MM.1S (cell line): ENCODE measurements around the gene FGF14.

Experiments used
- DNase-seq: peaks from one replicate; pipeline ENCODE4 v3.0.0-alpha.2; 2015
- H2AFZ ChIP-seq: fragments of 300-600 bp; sonication (generic); 2 replicates; pipeline ENCODE4 v1.6.0; 2016; ENCODE audit warnings: antibody characterized with exemption, low read length
- H3F3A ChIP-seq: fragments of 300-600 bp; sonication (generic); 2 replicates; pipeline ENCODE4 v1.6.1; 2016; ENCODE audit warnings: mild to moderate bottlenecking, antibody characterized with exemption, low read length, moderate library complexity, mixed read lengths; ENCODE audit not compliant: insufficient read depth
- H3K27ac ChIP-seq: fragments of 300-600 bp; sonication (generic); 2 replicates; pipeline ENCODE4 v1.5.1; 2016; ENCODE audit warnings: mild to moderate bottlenecking, low read length
- H3K27me3 ChIP-seq: fragments of 300-600 bp; sonication (generic); replicated peaks from 2 replicates; pipeline ENCODE4 v1.6.0; 2016; ENCODE audit warnings: low read length; ENCODE audit not compliant: insufficient read depth
- H3K36me3 ChIP-seq: fragments of 300-600 bp; sonication (generic); replicated peaks from 2 replicates; pipeline ENCODE4 v1.6.1; 2016; ENCODE audit warnings: mild to moderate bottlenecking, low read length, mixed read lengths; ENCODE audit not compliant: insufficient read depth
- H3K4me1 ChIP-seq: fragments of 300-600 bp; sonication (generic); 2 replicates; pipeline ENCODE4 v1.6.1; 2016; ENCODE audit warnings: low read length, mixed read lengths
- H3K4me2 ChIP-seq: fragments of 300-600 bp; sonication (generic); 2 replicates; pipeline ENCODE4 v1.6.0; 2016; ENCODE audit warnings: low read depth, low read length
- H3K4me3 ChIP-seq: fragments of 300-600 bp; sonication (generic); 2 replicates; pipeline ENCODE4 v1.5.1; 2016; ENCODE audit warnings: low read length, mixed read lengths
- H3K79me2 ChIP-seq: fragments of 300-600 bp; sonication (generic); 2 replicates; pipeline ENCODE4 v1.6.1; 2016; ENCODE audit warnings: mixed run types, low read length, mixed read lengths
- H3K9ac ChIP-seq: fragments of 300-600 bp; sonication (generic); 2 replicates; pipeline ENCODE4 v1.6.1; 2016; ENCODE audit warnings: low read length, mixed read lengths
- H3K9me2 ChIP-seq: fragments of 300-600 bp; sonication (generic); replicated peaks from 2 replicates; pipeline ENCODE4 v1.6.1; 2016; ENCODE audit warnings: mild to moderate bottlenecking, low read length, mixed read lengths; ENCODE audit not compliant: insufficient read depth
- H3K9me3 ChIP-seq: fragments of 300-600 bp; sonication (generic); replicated peaks from 2 replicates; pipeline ENCODE4 v1.6.1; 2016; ENCODE audit warnings: mild to moderate bottlenecking, low read length, mixed read lengths; ENCODE audit not compliant: insufficient read depth
- H4K20me1 ChIP-seq: fragments of 300-600 bp; sonication (generic); 2 replicates; pipeline ENCODE4 v1.6.1; 2016; ENCODE audit warnings: mild to moderate bottlenecking, low read length, moderate library complexity, mixed read lengths; ENCODE audit not compliant: insufficient read depth
- EZH2 ChIP-seq: fragments of 300-600 bp; sonication (generic); optimal IDR thresholded peaks from 2 replicates; pipeline ENCODE3; 2017; ENCODE audit warnings: low read depth, mild to moderate bottlenecking, antibody characterized with exemption, low read length, mixed read lengths
- EZH2phosphoT487 ChIP-seq: fragments of 300-600 bp; sonication (generic); IDR thresholded peaks from 2 replicates; pipeline ENCODE4 v1.6.1; 2018; ENCODE audit warnings: antibody characterized with exemption, low read length
- TF ChIP-seq, protein P1 (sequence below): fragments of 300-600 bp; sonication (generic); IDR thresholded peaks from 2 replicates; pipeline ENCODE4 v1.5.1; 2016; ENCODE audit warnings: antibody characterized with exemption, low read length, mixed read lengths

FGF14 gene

GRCh38 chr13:102192858-102193257 is 209.0 kb downstream of the FGF14 start:
- TF ChIP-seq, protein P1, sequence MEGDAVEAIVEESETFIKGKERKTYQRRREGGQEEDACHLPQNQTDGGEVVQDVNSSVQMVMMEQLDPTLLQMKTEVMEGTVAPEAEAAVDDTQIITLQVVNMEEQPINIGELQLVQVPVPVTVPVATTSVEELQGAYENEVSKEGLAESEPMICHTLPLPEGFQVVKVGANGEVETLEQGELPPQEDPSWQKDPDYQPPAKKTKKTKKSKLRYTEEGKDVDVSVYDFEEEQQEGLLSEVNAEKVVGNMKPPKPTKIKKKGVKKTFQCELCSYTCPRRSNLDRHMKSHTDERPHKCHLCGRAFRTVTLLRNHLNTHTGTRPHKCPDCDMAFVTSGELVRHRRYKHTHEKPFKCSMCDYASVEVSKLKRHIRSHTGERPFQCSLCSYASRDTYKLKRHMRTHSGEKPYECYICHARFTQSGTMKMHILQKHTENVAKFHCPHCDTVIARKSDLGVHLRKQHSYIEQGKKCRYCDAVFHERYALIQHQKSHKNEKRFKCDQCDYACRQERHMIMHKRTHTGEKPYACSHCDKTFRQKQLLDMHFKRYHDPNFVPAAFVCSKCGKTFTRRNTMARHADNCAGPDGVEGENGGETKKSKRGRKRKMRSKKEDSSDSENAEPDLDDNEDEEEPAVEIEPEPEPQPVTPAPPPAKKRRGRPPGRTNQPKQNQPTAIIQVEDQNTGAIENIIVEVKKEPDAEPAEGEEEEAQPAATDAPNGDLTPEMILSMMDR: no peak
- TF ChIP-seq EZH2: no peak
- TF ChIP-seq EZH2phosphoT487: no peak
- no peaks in the 10 kb centered on the region for H3K4me1 ChIP-seq
- H4K20me1 ChIP-seq: no peaks in the 10 kb centered on the region
- H2AFZ ChIP-seq: no peak overlapping the region
- no peaks in the 10 kb centered on the region for H3K36me3 ChIP-seq
- no peak overlapping the region for H3K9ac ChIP-seq
- H3K4me2 ChIP-seq: no peak overlapping the region
- no peaks in the 10 kb centered on the region for H3K79me2 ChIP-seq
- no peaks in the 10 kb centered on the region for H3K9me2 ChIP-seq
- H3K27ac ChIP-seq: no peak overlapping the region
- no peak for DNase-seq
- no peaks in the 10 kb centered on the region for H3K9me3 ChIP-seq
- H3K4me3 ChIP-seq: no peak overlapping the region
- H3K27me3 ChIP-seq: no peaks in the 10 kb centered on the region
- no peaks in the 10 kb centered on the region for H3F3A ChIP-seq

DNA sequence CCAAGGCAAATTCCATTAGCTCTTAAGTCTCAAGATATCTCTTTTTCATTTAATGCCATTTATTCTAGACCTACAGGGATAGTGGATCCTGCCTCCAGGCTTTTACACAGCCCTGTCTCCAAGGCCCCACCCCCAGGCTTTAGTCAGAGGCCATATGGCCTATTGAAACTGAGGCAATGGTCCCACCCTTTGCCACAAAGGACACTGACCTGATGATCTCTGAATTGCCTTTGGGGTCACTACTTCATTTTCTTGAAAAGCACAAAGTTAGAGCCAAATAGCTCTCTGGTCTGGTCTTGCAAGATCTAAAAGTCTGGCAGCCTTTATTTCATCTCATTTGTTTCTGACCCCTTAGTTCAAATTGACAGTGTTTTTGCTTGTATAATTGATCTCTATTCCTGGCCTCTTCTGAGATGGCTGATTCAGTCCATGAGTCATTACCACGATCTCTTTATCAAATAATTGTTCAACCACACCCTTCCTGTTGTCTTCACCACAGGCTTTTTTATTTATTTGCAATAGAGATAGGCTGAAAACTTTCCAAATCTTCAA is 209.8 kb downstream of the FGF14 start:
- Histone ChIP-seq H3K4me2 (no peak overlapping the region), H3K79me2 (no peaks in the 10 kb centered on the region), H3K9me3 (no peaks in the 10 kb centered on the region), H3K36me3 (no peaks in the 10 kb centered on the region), H3K27ac (no peak overlapping the region), H3K27me3 (no peaks in the 10 kb centered on the region), H3F3A (no peaks in the 10 kb centered on the region), H3K9ac (no peak overlapping the region), H3K4me3 (no peak overlapping the region), H3K4me1 (no peaks in the 10 kb centered on the region), H4K20me1 (no peaks in the 10 kb centered on the region), H2AFZ (no peak overlapping the region), H3K9me2 (no peaks in the 10 kb centered on the region)
- no peak for DNase-seq
- TF ChIP-seq EZH2phosphoT487: no peak

DNA sequence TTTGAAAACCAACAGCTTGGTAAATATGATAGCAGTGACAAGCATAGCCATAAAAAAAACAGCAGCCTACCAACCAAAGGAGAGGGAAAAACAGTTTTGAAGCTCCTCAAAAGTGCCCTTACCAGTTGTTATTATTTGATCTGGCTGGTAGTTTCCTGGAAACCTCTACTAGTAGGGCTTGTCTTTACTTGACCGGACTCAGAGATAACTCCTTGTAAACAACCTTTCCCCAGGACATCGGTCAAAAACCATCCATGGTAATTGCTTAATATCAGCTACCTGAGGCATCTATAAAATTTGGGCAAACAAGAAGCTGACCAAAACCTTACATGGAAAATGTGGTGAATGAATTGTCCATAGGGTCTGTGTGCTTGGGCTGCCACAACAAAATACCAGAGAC is 210.9 kb downstream of the FGF14 start:
- H3K4me1 ChIP-seq: no peaks in the 10 kb centered on the region
- no peaks in the 10 kb centered on the region for H3K9me3 ChIP-seq

DNA sequence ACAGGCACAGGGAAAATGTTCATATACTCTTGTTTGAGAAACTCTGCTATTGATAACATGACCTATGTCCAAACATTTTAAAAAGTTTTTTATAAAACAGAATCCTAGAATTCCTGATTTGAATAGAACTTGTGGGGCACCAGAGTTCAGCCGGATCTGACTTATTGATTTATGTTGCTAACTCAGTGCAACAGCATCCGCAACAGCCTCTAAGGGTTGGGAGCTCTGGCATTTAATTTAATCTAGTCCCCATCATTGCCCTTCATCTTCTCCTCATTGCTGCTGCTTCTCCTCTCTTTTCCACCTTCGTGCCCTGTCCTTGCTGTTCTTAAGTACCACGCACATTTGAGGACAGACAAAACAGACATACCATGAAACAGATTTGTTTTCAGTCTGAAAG is 214.5 kb downstream of the FGF14 start:
- Histone ChIP-seq H3K4me2 (no peak overlapping the region), H3K27me3 (no peaks in the 10 kb centered on the region), H3K9me2 (no peaks in the 10 kb centered on the region), H3K79me2 (no peaks in the 10 kb centered on the region), H3F3A (no peaks in the 10 kb centered on the region), H3K9ac (no peak overlapping the region), H4K20me1 (no peaks in the 10 kb centered on the region), H3K36me3 (no peaks in the 10 kb centered on the region), H2AFZ (no peak overlapping the region), H3K9me3 (no peaks in the 10 kb centered on the region), H3K4me3 (no peak overlapping the region), H3K27ac (no peak overlapping the region), H3K4me1 (no peaks in the 10 kb centered on the region)
- no peak for TF ChIP-seq EZH2phosphoT487
- no peak for TF ChIP-seq EZH2
- TF ChIP-seq, protein P1: no peak
- DNase-seq: no peak

More for the DNA sequence above, 210.9 kb downstream of the FGF14 start:
- Histone ChIP-seq H3K36me3 (no peaks in the 10 kb centered on the region), H3K79me2 (no peaks in the 10 kb centered on the region), H3K9ac (no peak overlapping the region), H3F3A (no peaks in the 10 kb centered on the region), H3K4me2 (no peak overlapping the region), H3K9me2 (no peaks in the 10 kb centered on the region), H3K4me3 (no peak overlapping the region), H3K27me3 (no peaks in the 10 kb centered on the region), H3K27ac (no peak overlapping the region), H4K20me1 (no peaks in the 10 kb centered on the region), H2AFZ (no peak overlapping the region)
- TF ChIP-seq EZH2: no peak
- TF ChIP-seq, protein P1: no peak
- TF ChIP-seq EZH2phosphoT487: no peak
- DNase-seq: no peak
